Measurements from ENCODE around the gene FBXO47. TPM values are rescaled to one million over a fixed set of nuclear protein-coding genes. Genes with fewer than 3 reads are reported as not detected.

The FBXO47 gene
- total RNA-seq, 1 donor from 2014 or later: not detected

- Histone ChIP-seq H3K4me3 (no peak overlapping the region), H3K4me1 (peaks cover 31% of the 10 kb centered on the region), H3K27ac (no peak overlapping the region), H3K36me3 (peaks cover 39% of the 10 kb centered on the region), H3K9me3 (no peaks in the 10 kb centered on the region), H3K27me3 (ENCODE audit: low read depth) (no peaks in the 10 kb centered on the region)
- intact Hi-C loops (cut with DNase I): no loop called here
- DNase-seq (no peak), ATAC-seq (peak in 1 of 2 donors; percentile 5)
- TF ChIP-seq CTCF (IDR thresholded peaks at IDR 0.05): no peak
Measured at GRCh38 chr17:38921756-38922411, 45.3 kb downstream of the FBXO47 start.

- DNase-seq (no peak), ATAC-seq (no peak)
- Histone ChIP-seq H3K4me1 (peaks cover 23% of the 10 kb centered on the region), H3K27me3 (ENCODE audit: low read depth) (no peaks in the 10 kb centered on the region), H3K27ac (no peak overlapping the region), H3K36me3 (peaks cover 51% of the 10 kb centered on the region), H3K9me3 (no peaks in the 10 kb centered on the region), H3K4me3 (no peak overlapping the region)
- intact Hi-C loops (cut with DNase I): no loop called here
- no peak for TF ChIP-seq CTCF (IDR thresholded peaks at IDR 0.05)
Measured at GRCh38 chr17:38920374-38921291, 46.6 kb downstream of the FBXO47 start.

- no peaks in the 10 kb centered on the region for H3K9me3 ChIP-seq
- H3K27ac ChIP-seq: no peak overlapping the region
- peaks cover 30% of the 10 kb centered on the region for H3K4me1 ChIP-seq
- ATAC-seq (no peak), DNase-seq (no peak)
- TF ChIP-seq CTCF (IDR thresholded peaks at IDR 0.05): no peak
- intact Hi-C loops (cut with DNase I): no loop called here
- H3K36me3 ChIP-seq: peaks cover 62% of the 10 kb centered on the region
- no peaks in the 10 kb centered on the region for H3K27me3 ChIP-seq (ENCODE audit: low read depth)
- H3K4me3 ChIP-seq: no peak overlapping the region
Measured at GRCh38 chr17:38919316-38920078, 47.7 kb downstream of the FBXO47 start.

- no peak for TF ChIP-seq CTCF (IDR thresholded peaks at IDR 0.05)
- no peak for ATAC-seq
- no peak overlapping the region for H3K27ac ChIP-seq
- H3K9me3 ChIP-seq: no peaks in the 10 kb centered on the region
- no peaks in the 10 kb centered on the region for H3K27me3 ChIP-seq (ENCODE audit: low read depth)
- H3K4me1 ChIP-seq: peaks cover 33% of the 10 kb centered on the region
- no peak overlapping the region for H3K4me3 ChIP-seq
- intact Hi-C loops (cut with DNase I): no loop called here
- DNase-seq: no peak
- peaks cover 68% of the 10 kb centered on the region for H3K36me3 ChIP-seq
Measured at GRCh38 chr17:38918916-38919315, 48.3 kb downstream of the FBXO47 start.

GRCh38 chr17:38918129-38918913 lies 48.9 kb downstream of the FBXO47 start:
- Histone ChIP-seq H3K9me3 (no peaks in the 10 kb centered on the region), H3K27ac (no peak overlapping the region), H3K4me1 (peaks cover 30% of the 10 kb centered on the region), H3K4me3 (no peak overlapping the region), H3K27me3 (ENCODE audit: low read depth) (no peaks in the 10 kb centered on the region), H3K36me3 (peaks cover 74% of the 10 kb centered on the region)
- intact Hi-C loops (cut with DNase I): no loop called here
- no peak for TF ChIP-seq CTCF (IDR thresholded peaks at IDR 0.05)
- ATAC-seq (no peak), DNase-seq (no peak)
